ENCODE results near the gene TAF13.

TAF13 gene

GRCh38 chr1:109083923-109084322, 8.1 kb upstream of the TAF13 start:
- Histone ChIP-seq H3K9me3 (ENCODE audit: control insufficient read depth, insufficient read depth, low read length) (no peaks in the 10 kb centered on the region), H3K79me2 (ENCODE audit: control insufficient read depth, low read length) (no peaks in the 10 kb centered on the region), H3K27me3 (ENCODE audit: control insufficient read depth, low read length) (no peaks in the 10 kb centered on the region), H3F3A (ENCODE audit: control insufficient read depth, insufficient read depth) (no peaks in the 10 kb centered on the region; the same call in 1 of the 2 replicates), H3K27ac (ENCODE audit: low read depth, low read length) (no peak overlapping the region), H3K4me1 (ENCODE audit: control insufficient read depth, low read length) (no peaks in the 10 kb centered on the region), H3K4me2 (ENCODE audit: low read length) (no peak overlapping the region), H4K20me1 (ENCODE audit: control insufficient read depth, insufficient read depth, low read depth, low read length) (no peaks in the 10 kb centered on the region), H3K4me3 (ENCODE audit: low read length) (no peak overlapping the region), H3K36me3 (ENCODE audit: control insufficient read depth, low read length) (no peaks in the 10 kb centered on the region), H3K9me2 (replicated peaks; ENCODE audit: control insufficient read depth, low read length) (no peaks in the 10 kb centered on the region)
- no peak for TF ChIP-seq EZH2phosphoT487 (IDR thresholded peaks at IDR 0.05; ENCODE audit: borderline replicate concordance, low read length)
- TF ChIP-seq CTCF (IDR thresholded peaks at IDR 0.05; ENCODE audit: low read depth, low read length, poor library complexity, severe bottlenecking), result no peak

- H3K27ac ChIP-seq (ENCODE audit: low read depth, low read length), result no peak overlapping the region
These were observed 7.7 kb upstream of the TAF13 start for GRCh38 chr1:109083501-109083900.

DNA sequence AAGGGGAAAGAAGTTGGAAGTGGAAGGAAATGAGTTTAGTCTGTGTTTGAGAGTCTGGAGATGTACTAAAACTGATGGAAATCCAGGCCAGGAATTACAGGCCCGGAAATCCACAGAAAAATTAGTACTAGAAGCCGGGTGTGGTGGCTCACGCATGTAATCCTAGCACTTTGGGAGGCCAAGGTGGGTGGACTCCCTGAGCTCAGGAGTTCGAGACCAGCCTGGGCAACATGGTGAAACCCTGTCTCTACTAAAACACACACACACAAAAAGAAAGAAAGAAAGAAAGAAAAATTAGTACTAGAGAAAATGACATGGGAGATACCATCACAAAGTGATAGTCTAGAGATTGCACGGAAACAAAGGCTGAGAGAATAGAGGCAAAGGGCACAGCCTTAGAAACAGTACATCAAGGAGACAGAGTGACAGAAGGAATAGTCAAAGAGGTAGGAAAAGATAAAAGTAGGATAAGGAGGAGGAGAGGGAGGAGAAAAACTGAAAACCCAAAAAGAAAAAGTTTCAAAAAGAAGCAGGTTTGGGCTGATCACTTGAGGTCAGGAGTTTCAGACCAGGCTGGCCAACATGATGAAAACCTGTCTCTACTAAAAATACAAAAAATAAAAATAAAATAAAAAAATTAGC, 4.8 kb upstream of the TAF13 start:
- Histone ChIP-seq H3K36me3 (ENCODE audit: control insufficient read depth, low read length) (no peaks in the 10 kb centered on the region), H3K79me2 (ENCODE audit: control insufficient read depth, low read length) (peaks cover 2% of the 10 kb centered on the region), H3K9me2 (replicated peaks; ENCODE audit: control insufficient read depth, low read length) (no peaks in the 10 kb centered on the region), H3K9me3 (ENCODE audit: control insufficient read depth, insufficient read depth, low read length) (no peaks in the 10 kb centered on the region), H4K20me1 (ENCODE audit: control insufficient read depth, insufficient read depth, low read depth, low read length) (no peaks in the 10 kb centered on the region), H3K4me3 (ENCODE audit: low read length) (no peak overlapping the region), H3K27ac (ENCODE audit: low read depth, low read length) (no peak overlapping the region), H3K27me3 (ENCODE audit: control insufficient read depth, low read length) (no peaks in the 10 kb centered on the region), H3K4me1 (ENCODE audit: control insufficient read depth, low read length) (peaks cover 20% of the 10 kb centered on the region), H3K4me2 (ENCODE audit: low read length) (no peak overlapping the region), H3F3A (ENCODE audit: control insufficient read depth, insufficient read depth) (peaks cover 3% of the 10 kb centered on the region; the same call in 1 of the 2 replicates)
- TF ChIP-seq CTCF (IDR thresholded peaks at IDR 0.05; ENCODE audit: low read depth, low read length, poor library complexity, severe bottlenecking) (no peak), EZH2phosphoT487 (IDR thresholded peaks at IDR 0.05; ENCODE audit: borderline replicate concordance, low read length) (no peak)

More at GRCh38 chr1:109083501-109083900, 7.7 kb upstream of the TAF13 start:
- Histone ChIP-seq H3K4me2 (ENCODE audit: low read length) (no peak overlapping the region), H3K79me2 (ENCODE audit: control insufficient read depth, low read length) (no peaks in the 10 kb centered on the region), H3K4me1 (ENCODE audit: control insufficient read depth, low read length) (peaks cover 1% of the 10 kb centered on the region), H3K4me3 (ENCODE audit: low read length) (no peak overlapping the region), H3F3A (ENCODE audit: control insufficient read depth, insufficient read depth) (no peaks in the 10 kb centered on the region; the same call in 1 of the 2 replicates), H3K36me3 (ENCODE audit: control insufficient read depth, low read length) (no peaks in the 10 kb centered on the region), H3K27me3 (ENCODE audit: control insufficient read depth, low read length) (no peaks in the 10 kb centered on the region), H3K9me2 (replicated peaks; ENCODE audit: control insufficient read depth, low read length) (no peaks in the 10 kb centered on the region), H3K9me3 (ENCODE audit: control insufficient read depth, insufficient read depth, low read length) (no peaks in the 10 kb centered on the region), H4K20me1 (ENCODE audit: control insufficient read depth, insufficient read depth, low read depth, low read length) (no peaks in the 10 kb centered on the region)
- no peak for TF ChIP-seq CTCF (IDR thresholded peaks at IDR 0.05; ENCODE audit: low read depth, low read length, poor library complexity, severe bottlenecking)

Measured in DOHH2 (cell line).